WI38 (cell line): ENCODE results near the gene MAP3K5.

Experiments used
- H3K4me3 ChIP-seq: 2 replicates; pipeline ENCODE4 v1.5.1; 2011; ENCODE audit warnings: low read depth, mild to moderate bottlenecking, control low read depth, low read length
- CTCF ChIP-seq: IDR thresholded peaks from 2 replicates; pipeline ENCODE4 v1.5.1; 2012; ENCODE audit warnings: low read depth, mild to moderate bottlenecking, control low read depth, low read length

The MAP3K5 gene

GRCh38 chr6:136628996-136629395, 163.3 kb downstream of the MAP3K5 start:
- H3K4me3 ChIP-seq: no peak overlapping the region
- TF ChIP-seq CTCF: no peak

GRCh38 chr6:136627191-136627590, 165.1 kb downstream of the MAP3K5 start:
- H3K4me3 ChIP-seq: no peak overlapping the region
- no peak for TF ChIP-seq CTCF

- H3K4me3 ChIP-seq: no peak overlapping the region
- no peak for TF ChIP-seq CTCF
Measured at GRCh38 chr6:136625293-136625692, 167.0 kb downstream of the MAP3K5 start.

GRCh38 chr6:136624347-136624746, 167.9 kb downstream of the MAP3K5 start:
- no peak for TF ChIP-seq CTCF
- H3K4me3 ChIP-seq: no peak overlapping the region

- TF ChIP-seq CTCF: no peak
- H3K4me3 ChIP-seq: no peak overlapping the region
Measured at GRCh38 chr6:136618086-136618485, 174.2 kb downstream of the MAP3K5 start.

GRCh38 chr6:136616527-136616926, 175.8 kb downstream of the MAP3K5 start:
- H3K4me3 ChIP-seq: no peak overlapping the region
- no peak for TF ChIP-seq CTCF

GRCh38 chr6:136614994-136615393, 177.3 kb downstream of the MAP3K5 start:
- no peak overlapping the region for H3K4me3 ChIP-seq
- no peak for TF ChIP-seq CTCF
